Adipose tissue (tissue), 3 donors: Measurements from ENCODE around the gene S100A8. TPM values are rescaled to one million over a fixed set of nuclear protein-coding genes. Genes with fewer than 3 reads are reported as not detected.
"Not testable (repeated sequence)": the region's sequence is repeated elsewhere in the genome, so short reads cannot be mapped to it uniquely, and the experiment has no call there.

Source experiments
- H3K27ac ChIP-seq: one replicate; pipeline ENCODE4 v1.5.1; 2013; ENCODE audit warnings: low read depth, low read length
- WGBS, 3 donors: extraction: QIAGEN DNeasy Blood & Tissue Kit; methylation state at CpG; one replicate each; pipeline ENCODE4 v1.1.7; 2013; 5-methylcytosine and 5-hydroxymethylcytosine counted together
- polyA plus RNA-seq, 3 donors: library from polyadenylated mRNA; stranded (reverse); fragments of 200-250 nt; gene quantifications; one replicate each; pipeline ENCODE4 v1.2.3, GENCODE V29; 2013
- donor health status: healthy with polysubstance abuse.
- donor health status: Bipolar disorder and iron deficiency.
- donor health status: healthy.

The S100A8 gene
- polyA plus RNA-seq, 3 donors, result 51.8 to 2,570 (median 1,218) TPM

- not testable (repeated sequence) for H3K27ac ChIP-seq
- 39 to 59% (median 56%) methylated on average over 2 of the region's 2 CpGs for WGBS, 3 donors
Observed at GRCh38 chr1:153419436-153419793, 28.5 kb upstream of the S100A8 start.

- H3K27ac ChIP-seq, result not testable (repeated sequence)
- 55 to 67% (median 64%) methylated on average over 7 of the region's 7 CpGs for WGBS, 3 donors
Observed at GRCh38 chr1:153418758-153419435, 28.0 kb upstream of the S100A8 start.

DNA sequence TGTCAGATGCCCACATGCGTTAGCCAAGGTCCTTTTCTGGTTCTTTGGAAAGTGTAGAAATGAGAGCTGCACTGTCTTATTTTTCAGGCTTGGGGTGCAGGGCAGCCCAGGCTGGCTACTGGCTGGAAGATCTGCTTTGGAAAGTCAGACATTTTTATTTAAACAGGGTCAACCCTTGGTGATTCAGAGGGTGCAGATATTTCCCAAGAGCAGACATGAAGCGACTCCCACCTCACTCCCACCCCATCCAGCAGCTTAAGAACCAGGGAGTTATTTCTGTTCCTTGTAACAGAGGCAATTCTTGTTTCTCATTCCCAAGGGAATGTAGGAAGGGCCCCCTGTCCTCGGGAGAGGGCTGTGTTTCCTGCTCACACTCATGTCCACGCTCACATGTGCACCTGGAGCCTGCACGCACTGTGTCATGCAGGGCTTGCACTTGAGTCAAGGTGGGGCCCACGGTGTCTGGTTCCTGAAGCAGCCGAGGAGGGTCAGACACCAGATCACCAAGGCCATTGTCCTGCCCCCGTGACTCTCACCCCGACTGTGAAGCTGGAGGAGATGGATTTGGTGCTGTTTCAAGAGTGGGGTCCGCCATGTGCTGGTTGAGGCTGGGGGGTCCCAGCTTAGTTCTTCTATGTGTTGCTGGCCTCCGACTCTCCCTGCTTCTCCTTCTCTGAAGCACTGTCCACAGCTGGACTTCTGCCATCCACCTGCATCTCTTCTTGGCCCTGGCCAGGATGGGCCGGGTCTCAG is 26.4 kb upstream of the S100A8 start:
- no peak overlapping the region for H3K27ac ChIP-seq
- 68 to 76% (median 75%) methylated on average over 12 of the region's 12 CpGs for WGBS, 3 donors

DNA sequence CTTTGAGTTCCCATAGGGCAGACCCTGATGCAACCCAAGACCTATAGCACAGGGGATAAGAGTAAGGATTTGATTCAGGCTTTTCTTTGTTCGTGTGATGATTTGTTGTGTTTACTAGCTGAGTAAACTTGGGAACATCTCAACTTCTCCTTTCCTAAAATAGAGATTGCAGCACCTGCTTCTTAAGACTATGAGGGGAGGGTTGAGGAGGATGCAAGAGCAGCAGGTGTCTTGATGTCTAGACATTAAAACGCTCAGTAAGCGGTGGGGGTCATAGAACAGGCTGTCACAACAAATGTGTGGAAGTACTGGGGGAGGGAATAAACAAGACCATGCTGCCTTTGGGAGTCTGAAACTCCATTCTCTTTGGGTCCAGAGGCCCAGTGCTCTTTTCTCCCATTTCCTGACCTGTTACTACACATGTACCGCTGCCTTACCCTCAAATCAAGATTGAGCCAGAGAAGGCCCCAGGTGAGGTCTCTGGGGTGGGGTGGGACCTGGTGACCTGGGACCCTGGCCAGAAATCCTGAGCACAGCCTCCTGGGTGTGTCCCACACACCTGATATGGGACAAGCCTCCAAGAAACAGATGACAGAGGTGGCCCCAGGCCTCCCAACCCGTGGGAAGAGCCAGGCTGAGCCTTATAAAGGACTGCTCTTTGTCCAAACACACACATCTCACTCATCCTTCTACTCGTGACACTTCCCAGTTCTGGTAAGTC is 25.1 kb upstream of the S100A8 start, which contains the start of gene S100A7A:
Gene S100A7A (plus strand): TSS at position 671 of the 721 bp plus-strand sequence. CDS start 1,563 bp downstream, outside the sequence.
- WGBS, 3 donors, result 46 to 77% (median 73%) methylated on average over 6 of the region's 6 CpGs
- no peak within 1 kb of the TSS for H3K27ac ChIP-seq

- H3K27ac ChIP-seq, result not testable (repeated sequence)
Observed at GRCh38 chr1:153413961-153414360, 23.1 kb upstream of the S100A8 start.

- 57 to 69% (median 62%) methylated on average over 11 of the region's 11 CpGs for WGBS, 3 donors
- H3K27ac ChIP-seq, result not testable (repeated sequence)
Observed at GRCh38 chr1:153407274-153407673, 16.4 kb upstream of the S100A8 start.

- WGBS, 3 donors, result 58 to 88% (median 85%) methylated on average over 6 of the region's 6 CpGs
- H3K27ac ChIP-seq, result not testable (repeated sequence)
Observed at GRCh38 chr1:153405825-153406599, 15.1 kb upstream of the S100A8 start.

- 33 to 39% (median 39%) methylated on average over 15 of the region's 15 CpGs for WGBS, 3 donors
- no peak overlapping the region for H3K27ac ChIP-seq
Observed at GRCh38 chr1:153404768-153405167, 13.9 kb upstream of the S100A8 start.

DNA sequence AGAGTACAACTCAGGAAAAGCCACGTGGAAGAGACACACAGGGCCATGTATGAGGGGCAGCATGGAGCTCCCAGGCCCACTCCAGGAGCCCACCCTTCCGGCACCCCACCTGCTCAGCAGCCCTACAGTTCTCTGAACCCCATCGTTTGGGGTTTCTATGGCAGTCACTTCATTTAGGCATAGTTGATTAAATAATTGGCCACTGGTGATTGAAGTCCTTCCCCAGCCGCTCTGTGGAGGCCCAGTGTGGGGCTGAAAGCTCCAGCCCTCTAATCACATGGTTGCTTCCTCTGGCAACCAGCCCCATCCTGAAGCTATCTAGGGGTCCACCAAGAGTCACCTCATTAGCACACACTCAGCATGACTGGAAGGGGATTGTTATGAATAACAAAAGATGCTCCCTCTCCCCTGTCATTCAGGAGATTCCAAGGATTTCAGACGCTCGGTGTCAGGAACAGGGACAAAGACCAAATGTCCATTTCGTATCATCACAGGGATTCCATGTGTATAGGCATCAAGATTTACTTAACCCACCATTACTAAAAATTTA is 13.3 kb upstream of the S100A8 start:
- 70 to 85% (median 74%) methylated on average over 7 of the region's 7 CpGs for WGBS, 3 donors
- H3K27ac ChIP-seq, result no peak overlapping the region

DNA sequence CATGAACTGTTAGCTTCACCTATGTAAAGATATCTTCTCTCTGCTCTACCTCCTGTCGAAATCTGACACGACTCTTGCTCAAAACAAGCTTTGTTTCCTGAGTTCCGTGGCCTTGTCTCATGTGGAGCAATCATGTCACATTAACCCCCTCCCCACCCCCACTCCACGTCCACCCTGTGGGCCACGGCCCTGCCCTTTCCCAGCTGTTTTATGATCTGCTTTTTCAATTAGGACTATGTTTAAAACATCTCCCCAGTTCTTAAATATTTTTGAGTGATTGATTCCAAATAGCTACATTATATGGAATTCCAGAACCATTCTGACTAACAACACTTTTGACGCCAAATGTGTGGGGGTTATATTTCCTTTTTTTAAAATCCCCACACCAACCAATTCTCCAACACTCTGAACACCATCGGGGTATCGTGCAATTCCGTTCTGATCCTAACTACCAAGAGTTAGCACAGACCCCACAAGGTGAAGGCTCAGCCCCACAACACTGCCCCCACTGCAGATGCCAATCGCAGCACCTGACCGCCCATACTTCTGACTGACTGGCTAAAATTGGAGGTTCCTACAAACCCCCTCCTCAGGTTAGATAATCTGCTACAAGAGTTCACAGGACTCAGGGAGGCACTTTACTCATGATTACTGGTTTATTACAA is 12.7 kb upstream of the S100A8 start:
- WGBS, 3 donors, result 67 to 70% (median 68%) methylated on average over 11 of the region's 11 CpGs
- no peak overlapping the region for H3K27ac ChIP-seq

DNA sequence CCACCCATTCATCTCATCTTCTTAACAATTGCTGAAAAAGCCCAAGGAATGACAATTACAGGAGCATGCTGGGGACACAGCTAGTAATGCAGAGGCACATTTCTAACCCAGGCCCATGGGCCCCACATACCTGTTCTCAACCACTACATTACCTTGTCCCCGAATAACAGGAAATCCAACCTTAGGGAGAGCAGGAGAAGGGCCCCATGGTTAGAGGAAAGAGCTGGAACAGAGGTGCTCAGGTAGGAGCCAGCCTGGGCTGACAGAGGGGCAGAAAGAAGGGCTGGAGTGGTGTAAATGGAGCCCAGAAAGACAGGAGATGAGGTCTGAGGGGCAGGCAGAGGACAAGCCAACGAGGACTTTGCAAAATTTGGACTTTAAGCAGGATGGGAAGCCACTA is 11.4 kb upstream of the S100A8 start:
- 55 to 66% (median 60%) methylated on average over 2 of the region's 2 CpGs for WGBS, 3 donors
- H3K27ac ChIP-seq, result no peak overlapping the region

DNA sequence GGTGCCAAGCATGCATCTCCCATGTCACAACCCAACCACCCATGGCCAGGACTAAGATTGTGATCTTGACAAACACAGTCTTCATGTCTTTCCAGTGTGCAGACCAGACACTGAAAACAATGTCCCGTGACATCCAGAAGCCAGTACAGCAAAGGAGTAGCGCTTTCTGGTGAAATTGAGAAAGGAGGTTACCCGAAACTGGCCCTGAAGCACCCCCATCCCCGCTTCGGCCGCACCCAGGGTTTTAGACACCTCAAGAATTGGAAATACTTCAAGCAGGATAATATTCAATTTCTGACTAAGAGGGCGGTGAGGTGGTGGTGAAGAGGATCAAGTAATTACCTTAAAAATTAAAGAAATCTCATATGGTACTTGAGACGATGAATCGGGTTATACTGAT is 10.6 kb upstream of the S100A8 start:
- no peak overlapping the region for H3K27ac ChIP-seq
- 76 to 93% (median 91%) methylated on average over 9 of the region's 9 CpGs for WGBS, 3 donors

DNA sequence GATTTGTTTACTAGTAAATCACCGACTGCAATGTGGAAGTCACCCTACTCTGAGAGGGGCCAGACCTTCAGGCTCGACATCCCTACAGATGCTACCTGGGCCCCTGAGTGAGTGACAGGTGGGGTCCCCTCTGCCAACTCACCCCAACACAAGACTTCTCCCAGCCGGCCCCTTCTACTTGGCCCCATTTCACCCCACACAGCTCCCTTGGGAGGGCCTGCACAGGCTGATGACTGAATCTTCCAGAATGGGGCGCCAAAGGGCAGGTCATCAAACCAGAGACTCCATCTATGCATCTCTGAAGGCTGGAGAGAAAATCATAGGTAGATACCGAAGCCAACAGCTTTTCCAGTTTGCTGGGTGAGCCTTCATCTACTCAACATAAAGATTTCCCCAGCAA is 9.4 kb upstream of the S100A8 start:
- WGBS, 3 donors, result 60 to 75% (median 70%) methylated on average over 5 of the region's 5 CpGs
- no peak overlapping the region for H3K27ac ChIP-seq

DNA sequence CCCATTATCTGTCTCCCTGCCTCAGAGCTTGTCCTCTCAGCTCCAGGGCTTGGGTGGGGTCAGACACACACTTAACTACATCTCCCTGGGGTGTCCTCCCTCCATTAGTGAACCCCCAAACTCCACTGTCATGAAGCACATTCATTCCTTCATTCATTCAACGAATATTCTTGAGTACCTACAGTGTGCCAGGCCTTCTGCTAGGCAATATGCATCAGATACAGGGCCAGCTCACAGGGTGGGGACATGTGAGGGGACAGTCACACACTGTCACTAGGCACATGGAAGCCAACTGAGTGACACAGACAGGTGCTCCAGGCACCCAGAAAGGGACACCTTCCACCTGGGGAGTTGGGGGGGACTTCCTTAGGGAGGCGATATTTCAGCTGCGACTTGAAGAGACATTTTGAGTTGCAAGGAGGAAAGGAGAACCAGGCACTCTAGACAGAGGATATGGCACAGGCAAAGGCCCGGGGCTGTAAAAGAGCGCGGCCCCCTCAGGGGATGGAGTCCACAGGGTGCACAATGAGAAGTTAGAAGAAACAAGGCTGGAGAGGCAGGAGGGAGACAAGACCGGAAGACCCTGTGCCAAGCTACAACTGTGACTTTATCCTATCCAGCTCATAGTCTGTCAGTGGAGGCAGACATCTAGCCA is 8.7 kb upstream of the S100A8 start:
- WGBS, 3 donors, result 73 to 90% (median 86%) methylated on average over 5 to 7 of the region's 7 CpGs
- no peak overlapping the region for H3K27ac ChIP-seq

- H3K27ac ChIP-seq, result no peak overlapping the region
- 68 to 82% (median 77%) methylated on average over 6 of the region's 6 CpGs for WGBS, 3 donors
Observed at GRCh38 chr1:153397924-153398651, 7.2 kb upstream of the S100A8 start.

GRCh38 chr1:153397051-153397923 is 6.4 kb upstream of the S100A8 start:
- 67 to 82% (median 79%) methylated on average over 19 of the region's 19 CpGs for WGBS, 3 donors
- H3K27ac ChIP-seq, result no peak overlapping the region
